HepG2 (cell line): ENCODE measurements around the gene NYAP2. TPM values are rescaled to one million over a fixed set of nuclear protein-coding genes. Genes with fewer than 3 reads are reported as not detected.

ENCODE experiments used
- ATAC-seq: fragments of 200-7000 bp; cut with Tn5 transposase; 3 replicates; pipeline ENCODE4 v1.9.1; 2020; ENCODE audit warnings: mild to moderate bottlenecking, moderate library complexity
- BruUV-seq: library from RNA; stranded (reverse); fragments of 400-500 nt; replicated peaks from 2 replicates; lab custom pipeline; 2021; lab: Mats Ljungman, UMichigan
- CTCF ChIA-PET: fragments of 300-600 bp; formaldehyde crosslinking; extraction: SDS; loops from one replicate; lab custom pipeline; 2021; ENCODE audit warnings: low total read pairs, inconsistent platforms, low intra/inter-chr PET ratio; lab: Yijun Ruan, JAX
- POLR2A ChIA-PET: fragments of 350-600 bp; sonication (Branson Sonifier 250); formaldehyde crosslinking; loops from one replicate; lab custom pipeline; 2020; ENCODE audit warnings: antibody characterized with exemption, inconsistent platforms; lab: Yijun Ruan, JAX
- DNase-seq: peaks from one replicate; pipeline ENCODE4 v3.0.0-alpha.2; 2015; ENCODE audit warnings: low spot score
- FAIRE-seq: peaks from 3 replicates; lab custom pipeline; 2011; peaks lifted over from hg19 to GRCh38; lab: Jason Lieb, UNC
- H2AFZ ChIP-seq: one replicate; pipeline ENCODE4 v1.6.1; 2011; ENCODE audit warnings: low read length, inconsistent platforms
- H3K27ac ChIP-seq: fragments of 300-600 bp; 3 replicates; pipeline ENCODE4 v1.8.0; 2011; ENCODE audit warnings: mixed run types, mild to moderate bottlenecking, mixed read lengths, low read length, inconsistent platforms; ENCODE audit not compliant: insufficient read depth; ENCODE audit errors: extremely low read length
- H3K27me3 ChIP-seq, 2 experiments: fragments of 200-600 bp in 1 of 2; 2 replicates in 1 of 2; 3 replicates in 1 of 2; pipeline versions ENCODE4 v1.6.0 to v1.8.0; 2011; ENCODE audit warnings: low read length in 2 of 2, mild to moderate bottlenecking in 2 of 2, moderate library complexity in 2 of 2, inconsistent platforms in 1 of 2; ENCODE audit not compliant: insufficient read depth in 2 of 2, control insufficient read depth in 1 of 2
- H3K36me3 ChIP-seq, 2 experiments: fragments of 200-600 bp in 1 of 2; replicated peaks in 1 of 2; 2 replicates in 1 of 2; 3 replicates in 1 of 2; pipeline versions ENCODE4 v1.5.1 to v1.8.0; 2011; ENCODE audit warnings: low read length in 2 of 2, inconsistent platforms in 1 of 2; ENCODE audit not compliant: insufficient read depth in 2 of 2, control insufficient read depth in 1 of 2
- H3K4me1 ChIP-seq: 2 replicates; pipeline ENCODE4 v1.5.1; 2012; ENCODE audit warnings: low read length, inconsistent platforms; ENCODE audit not compliant: insufficient read depth
- H3K4me2 ChIP-seq: 2 replicates; pipeline ENCODE4 v1.6.0; 2011; ENCODE audit warnings: low read depth, low read length, inconsistent platforms
- H3K4me3 ChIP-seq, 3 experiments: fragments of 200-600 bp in 1 of 3; sonication (generic), shearing (Covaris generic) in 1 of 3; replicated peaks in 1 of 3; 2 replicates each; pipeline ENCODE4 v1.5.1; 2011 to 2016; ENCODE audit warnings: low read length in 3 of 3, inconsistent platforms in 2 of 3, low read depth in 2 of 3, mild to moderate bottlenecking in 2 of 3, control low read depth in 1 of 3, mixed read lengths in 1 of 3; ENCODE audit not compliant: insufficient read depth in 1 of 3
- H3K79me2 ChIP-seq: one replicate; pipeline ENCODE4 v1.6.1; 2011; ENCODE audit warnings: low read length, inconsistent platforms; ENCODE audit not compliant: insufficient read depth
- H3K9ac ChIP-seq: 2 replicates; pipeline ENCODE4 v1.6.0; 2011; ENCODE audit warnings: mild to moderate bottlenecking, low read depth, low read length, inconsistent platforms; ENCODE audit not compliant: insufficient read depth
- H3K9me3 ChIP-seq: 2 replicates; pipeline ENCODE4 v1.5.1; 2012; ENCODE audit warnings: mild to moderate bottlenecking, low read length
- H4K20me1 ChIP-seq: 2 replicates; pipeline ENCODE4 v1.6.0; 2011; ENCODE audit warnings: inconsistent platforms, mild to moderate bottlenecking, low read length, moderate library complexity; ENCODE audit not compliant: insufficient read depth
- BRF2 ChIP-seq: sonication (generic); formaldehyde crosslinking; IDR thresholded peaks from 2 replicates; pipeline ENCODE4 v1.8.1; 2022; ENCODE audit warnings: mild to moderate bottlenecking, missing genetic modification reagents
- CC2D1A ChIP-seq: sonication (generic); formaldehyde crosslinking; IDR thresholded peaks from 2 replicates; pipeline ENCODE4 v1.8.1; 2023; ENCODE audit warnings: mild to moderate bottlenecking, missing genetic modification reagents
- CEBPB ChIP-seq: IDR thresholded peaks from 2 replicates; pipeline ENCODE4 v1.6.1; 2011; ENCODE audit warnings: low read depth, low read length, improper control_type of control experiment, borderline replicate concordance
- DR1 ChIP-seq: sonication (generic); formaldehyde crosslinking; IDR thresholded peaks from 2 replicates; pipeline ENCODE4 v1.8.0; 2021; ENCODE audit warnings: mild to moderate bottlenecking, missing genetic modification reagents, inconsistent platforms
- GLI4 ChIP-seq: sonication (generic); formaldehyde crosslinking; IDR thresholded peaks from 2 replicates; pipeline ENCODE4 v1.5.1; 2020; ENCODE audit warnings: missing genetic modification reagents, mild to moderate bottlenecking, moderate library complexity, borderline replicate concordance
- RFX1 ChIP-seq: fragments of 450-650 bp; IDR thresholded peaks from 2 replicates; pipeline ENCODE4 v1.6.1; 2017
- WGBS: methylation state at CpG from one replicate; pipeline ENCODE4 v1.1.6; 2017; ENCODE audit warnings: low lambda C conversion rate; 5-methylcytosine and 5-hydroxymethylcytosine counted together
- in situ Hi-C: cut with HindIII; loops from 2 replicates; pipeline ENCODE4 v1.10.0; 2017; ENCODE audit warnings: low pct_unique_long_range_greater_than_20kb; ENCODE audit not compliant: extremely low pct_ligation_motif_present
- intact Hi-C: fragments of 100-400 bp; cut with micrococcal nuclease; formaldehyde crosslinking; loops from one replicate; pipeline ENCODE4 v1.10.0; 2022; ENCODE audit not compliant: unreplicated experiment
- polyA plus RNA-seq, 8 experiments: library from polyadenylated mRNA; depleted of rRNA in 3 of 8; stranded (reverse) in 7 of 8; unstranded in 1 of 8; fragments of >200 nt; fragmentation: Illumina TruSeq in 4 of 8; extraction: Trizol in 4 of 8; gene quantifications; 2 replicates each; pipeline versions ENCODE4 v1.2.1 to v1.2.3, GENCODE V29; 2011 to 2016; ENCODE audit warnings: low read depth in 4 of 8, missing spikeins in 1 of 8, mixed read lengths in 1 of 8; ENCODE audit not compliant: insufficient read depth in 1 of 8
- total RNA-seq, 5 experiments: library from RNA; depleted of rRNA; stranded (reverse); fragments of >200 nt; fragmentation: Illumina TruSeq; extraction: Trizol; gene quantifications; 2 replicates each; pipeline ENCODE4 v1.2.3, GENCODE V29; 2016; ENCODE audit warnings: low read depth in 1 of 5

The NYAP2 gene
- total and polyA plus RNA-seq, 2 of the 13 experiments (the other 11 are each of a cell fraction or from before 2014, with no cell fraction given) = not detected

GRCh38 chr2:225636558-225636957 is 237.0 kb downstream of the NYAP2 start:
- H3K4me1 ChIP-seq = no peaks in the 10 kb centered on the region
- no peak for ATAC-seq
- H3K79me2 ChIP-seq = no peaks in the 10 kb centered on the region
- H2AFZ ChIP-seq = no peak overlapping the region
- CTCF ChIA-PET = no interaction called here
- TF ChIP-seq RFX1 = no peak
- TF ChIP-seq GLI4 (CRISPR knock-in tag) = no peak
- no peak for TF ChIP-seq CC2D1A (CRISPR knock-in tag)
- TF ChIP-seq BRF2 = no peak
- TF ChIP-seq, all 625 proteins: peak for 0
- Histone ChIP-seq H3K4me2 (no peak overlapping the region), H3K9ac (no peak overlapping the region), H3K36me3 (no peaks in the 10 kb centered on the region), H3K4me3 (no peak overlapping the region), H3K27me3 (no peaks in the 10 kb centered on the region), H4K20me1 (no peaks in the 10 kb centered on the region), H3K27ac (no peak overlapping the region), H3K9me3 (no peaks in the 10 kb centered on the region)
- BruUV-seq = no TSS peak
- in situ Hi-C loops (no loop called here), intact Hi-C loops (no loop called here)
- 6% methylated on average over 1 of the region's 1 CpG for WGBS
- POLR2A ChIA-PET = no interaction called here
- FAIRE-seq = no peak
- no peak for DNase-seq

GRCh38 chr2:225637259-225637658 is 237.7 kb downstream of the NYAP2 start:
- H3K27ac ChIP-seq = no peak overlapping the region
- H3K27me3 ChIP-seq = no peaks in the 10 kb centered on the region
- H3K4me1 ChIP-seq = no peaks in the 10 kb centered on the region
- DNase-seq = no peak
- intact Hi-C loops (no loop called here), in situ Hi-C loops (no loop called here)
- ChIA-PET POLR2A (no interaction called here), CTCF (no interaction called here)
- no peak overlapping the region for H3K4me2 ChIP-seq
- no peak overlapping the region for H3K9ac ChIP-seq
- H3K9me3 ChIP-seq = no peaks in the 10 kb centered on the region
- H2AFZ ChIP-seq = no peak overlapping the region
- no peak for FAIRE-seq
- no peak overlapping the region for H3K4me3 ChIP-seq
- no peaks in the 10 kb centered on the region for H3K79me2 ChIP-seq
- 11% methylated on average over 7 of the region's 7 CpGs for WGBS
- no TSS peak for BruUV-seq
- no peaks in the 10 kb centered on the region for H3K36me3 ChIP-seq
- no peaks in the 10 kb centered on the region for H4K20me1 ChIP-seq
- no peak for ATAC-seq
- TF ChIP-seq CEBPB (peak; percentile 35; the same call in 1 of the 2 replicates), DR1 (CRISPR knock-in tag) (no peak)
- TF ChIP-seq, all 625 proteins: peak for 1
